K562 (cell line): Measurements from ENCODE around the gene SLC25A42. TPM values are rescaled to one million over a fixed set of nuclear protein-coding genes. Genes with fewer than 3 reads are reported as not detected.
A peak's percentile ranks its signal among the peaks of the same experiment; 100 is the strongest.

ENCODE experiments used
- CHD1 ChIP-seq: fragments of 200-600 bp; sonication (generic); IDR thresholded peaks from one replicate; pipeline ENCODE4 v1.6.1; 2012; ENCODE audit warnings: mild to moderate bottlenecking, moderate library complexity, low read length, inconsistent platforms
- KDM1A ChIP-seq, 2 experiments: fragments of 450-650 bp; IDR thresholded peaks; 2 replicates each; pipeline ENCODE4 v1.6.1; 2016; ENCODE audit warnings: mild to moderate bottlenecking in 2 of 2
- KLF1 ChIP-seq: fragments of 450-650 bp; IDR thresholded peaks from 2 replicates; pipeline ENCODE4 v1.6.1; 2016; ENCODE audit warnings: missing genetic modification characterization, missing compliant biosample characterization
- MXI1 ChIP-seq: IDR thresholded peaks from 2 replicates; pipeline ENCODE4 v1.6.1; 2011; ENCODE audit warnings: low read depth, mild to moderate bottlenecking, improper control_type of control experiment, low read length
- POLR2A ChIP-seq: fragments of 450-650 bp; conservative IDR thresholded peaks from 2 replicates; pipeline ENCODE4 v1.6.1; 2016
- SMAD1 ChIP-seq: fragments of 150-350 bp; IDR thresholded peaks from 2 replicates; pipeline ENCODE4 v1.6.1; 2014; ENCODE audit warnings: low read length, low read depth; ENCODE audit not compliant: partially characterized antibody
- ZNF140 ChIP-seq: fragments of 250-450 bp; sonication (Bioruptor Pico); IDR thresholded peaks from 2 replicates; pipeline ENCODE4 v1.8.0; 2021; ENCODE audit warnings: moderate library complexity, mild to moderate bottlenecking, inconsistent platforms
- ZNF316 ChIP-seq: fragments of 450-650 bp; IDR thresholded peaks from 2 replicates; pipeline ENCODE4 v1.6.1; 2016
- ZNF324 ChIP-seq: fragments of 250-450 bp; sonication (Bioruptor Pico); IDR thresholded peaks from 2 replicates; pipeline ENCODE4 v1.4.0; 2020; ENCODE audit warnings: mild to moderate bottlenecking
- ZNF444 ChIP-seq: fragments of 250-450 bp; sonication (Bioruptor Pico); IDR thresholded peaks from 2 replicates; pipeline ENCODE4 v1.4.0; 2020; ENCODE audit warnings: mild to moderate bottlenecking, moderate library complexity
- ZNF75A ChIP-seq: fragments of 450-650 bp; formaldehyde crosslinking; IDR thresholded peaks from 2 replicates; pipeline ENCODE4 v1.4.0; 2020; ENCODE audit warnings: mild to moderate bottlenecking
- ZNF830 ChIP-seq: fragments of 250-450 bp; sonication (Bioruptor Pico); IDR thresholded peaks from 2 replicates; pipeline ENCODE4 v1.5.0; 2021; ENCODE audit warnings: mild to moderate bottlenecking
- polyA plus RNA-seq, 8 experiments: library from polyadenylated mRNA; depleted of rRNA in 4 of 8; stranded (reverse) in 5 of 8; unstranded in 3 of 8; fragments of >200 nt; fragmentation: Nextera tagmentation in 2 of 8; fragmentation: Illumina TruSeq in 1 of 8; extraction: Ambion mirVana in 2 of 8; extraction: Trizol in 1 of 8; gene quantifications; 2 replicates each; pipeline versions ENCODE4 v1.2.1 to v1.2.3, GENCODE V29; 2011 to 2014; ENCODE audit warnings: inconsistent platforms in 1 of 8, missing spikeins in 1 of 8
- total RNA-seq, 7 experiments: library from RNA; depleted of rRNA in 6 of 7; stranded (reverse); fragments of >200 nt in 6 of 7; fragmentation: Illumina TruSeq in 2 of 7; extraction: Trizol in 2 of 7; gene quantifications; 2 replicates each; pipeline versions ENCODE4 v1.2.1 to v1.2.3, GENCODE V29; 2011 to 2021; ENCODE audit warnings: low replicate concordance in 1 of 7
- TF ChIP-seq, protein P1 (sequence below): IDR thresholded peaks from 2 replicates; pipeline ENCODE4 v1.6.1; 2011; ENCODE audit warnings: borderline replicate concordance, low read depth, mild to moderate bottlenecking, moderate library complexity, low read length; ENCODE audit not compliant: insufficient read depth, poor library complexity, severe bottlenecking
- TF ChIP-seq, protein P2 (sequence below), 2 experiments: fragments of 250-450 bp in 1 of 2; fragments of 450-650 bp in 1 of 2; sonication (Bioruptor Pico) in 1 of 2; IDR thresholded peaks; 2 replicates each; pipeline versions ENCODE4 v1.6.1 to v1.8.0; 2016 to 2021; ENCODE audit warnings: mild to moderate bottlenecking in 2 of 2, moderate library complexity in 2 of 2, missing compliant biosample characterization in 1 of 2, missing genetic modification characterization in 1 of 2
- TF ChIP-seq, protein P3 (sequence below): sonication (generic); formaldehyde crosslinking; IDR thresholded peaks from 2 replicates; pipeline ENCODE4 v1.8.0; 2022; ENCODE audit warnings: missing genetic modification reagents, mild to moderate bottlenecking, borderline replicate concordance

The SLC25A42 gene
- total and polyA plus RNA-seq, 9 of the 15 experiments (the other 6 are each of a cell fraction or from before 2014, with no cell fraction given), result 0.59 to 32.2 (median 14.1) TPM

DNA sequence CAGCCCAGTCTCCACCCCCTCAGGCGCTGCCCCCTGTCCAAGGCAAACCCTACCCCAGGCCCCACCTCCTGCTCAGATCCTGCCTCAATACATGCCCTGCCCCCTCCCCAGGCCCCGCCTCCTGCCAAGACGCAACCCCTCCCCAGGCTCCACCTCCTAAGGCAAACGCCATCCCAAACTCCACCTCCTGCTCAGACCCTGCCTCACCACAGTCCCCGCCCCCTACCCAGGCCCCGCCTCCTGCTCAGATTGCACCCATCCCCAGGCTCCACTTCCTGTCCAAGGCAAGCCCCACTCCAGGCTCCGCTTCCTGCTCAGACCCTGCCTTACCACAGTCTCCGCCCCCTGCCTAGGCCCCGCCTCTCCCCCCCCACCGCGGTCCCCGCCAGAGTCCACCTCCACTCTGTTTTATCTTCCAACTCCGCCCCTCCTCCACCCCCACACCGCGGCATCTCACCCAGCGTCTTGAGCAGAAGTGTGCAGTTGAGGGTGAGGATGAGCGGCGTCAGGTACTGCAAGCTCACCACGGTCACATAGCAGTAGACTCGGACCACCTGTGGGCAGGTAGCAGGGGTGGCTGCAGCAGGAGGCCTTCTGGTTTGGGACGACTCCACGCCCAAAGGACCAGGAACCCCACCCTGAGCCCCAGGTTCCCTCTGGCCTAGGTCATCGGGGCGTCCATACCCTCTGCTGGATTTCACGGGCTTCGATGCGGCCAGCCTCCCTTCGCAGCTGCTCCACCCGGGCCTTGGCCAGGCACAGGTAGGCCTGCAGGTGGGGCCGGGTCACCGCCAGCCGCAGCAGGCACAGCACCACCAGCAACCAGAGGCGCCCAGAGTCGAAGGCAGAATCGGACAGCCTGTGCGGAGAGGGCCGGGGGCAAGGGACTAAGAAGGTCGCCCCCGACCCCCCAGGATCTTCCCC, 56.8 kb downstream of the SLC25A42 start (continued):
- TF ChIP-seq, protein P1, sequence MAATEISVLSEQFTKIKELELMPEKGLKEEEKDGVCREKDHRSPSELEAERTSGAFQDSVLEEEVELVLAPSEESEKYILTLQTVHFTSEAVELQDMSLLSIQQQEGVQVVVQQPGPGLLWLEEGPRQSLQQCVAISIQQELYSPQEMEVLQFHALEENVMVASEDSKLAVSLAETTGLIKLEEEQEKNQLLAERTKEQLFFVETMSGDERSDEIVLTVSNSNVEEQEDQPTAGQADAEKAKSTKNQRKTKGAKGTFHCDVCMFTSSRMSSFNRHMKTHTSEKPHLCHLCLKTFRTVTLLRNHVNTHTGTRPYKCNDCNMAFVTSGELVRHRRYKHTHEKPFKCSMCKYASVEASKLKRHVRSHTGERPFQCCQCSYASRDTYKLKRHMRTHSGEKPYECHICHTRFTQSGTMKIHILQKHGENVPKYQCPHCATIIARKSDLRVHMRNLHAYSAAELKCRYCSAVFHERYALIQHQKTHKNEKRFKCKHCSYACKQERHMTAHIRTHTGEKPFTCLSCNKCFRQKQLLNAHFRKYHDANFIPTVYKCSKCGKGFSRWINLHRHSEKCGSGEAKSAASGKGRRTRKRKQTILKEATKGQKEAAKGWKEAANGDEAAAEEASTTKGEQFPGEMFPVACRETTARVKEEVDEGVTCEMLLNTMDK, result no peak
- TF ChIP-seq KLF1 (tag) (no peak), CHD1 (no peak), ZNF75A (CRISPR knock-in tag) (no peak), ZNF444 (no peak), ZNF830 (CRISPR knock-in tag) (no peak), ZNF140 (no peak), POLR2A (peak; percentile 56; the same call in 1 of the 2 replicates), ZNF324 (no peak), SMAD1 (no peak), ZNF316 (no peak), KDM1A (IDR thresholded peaks at IDR 0.05) (no peak), MXI1 (no peak)
- TF ChIP-seq, protein P2, sequence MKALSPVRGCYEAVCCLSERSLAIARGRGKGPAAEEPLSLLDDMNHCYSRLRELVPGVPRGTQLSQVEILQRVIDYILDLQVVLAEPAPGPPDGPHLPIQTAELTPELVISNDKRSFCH (CRISPR knock-in tag; IDR thresholded peaks at IDR 0.05), result no peak
- TF ChIP-seq, protein P2 (tag; IDR thresholded peaks at IDR 0.05), result no peak
- TF ChIP-seq, protein P3, sequence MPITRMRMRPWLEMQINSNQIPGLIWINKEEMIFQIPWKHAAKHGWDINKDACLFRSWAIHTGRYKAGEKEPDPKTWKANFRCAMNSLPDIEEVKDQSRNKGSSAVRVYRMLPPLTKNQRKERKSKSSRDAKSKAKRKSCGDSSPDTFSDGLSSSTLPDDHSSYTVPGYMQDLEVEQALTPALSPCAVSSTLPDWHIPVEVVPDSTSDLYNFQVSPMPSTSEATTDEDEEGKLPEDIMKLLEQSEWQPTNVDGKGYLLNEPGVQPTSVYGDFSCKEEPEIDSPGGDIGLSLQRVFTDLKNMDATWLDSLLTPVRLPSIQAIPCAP (CRISPR knock-in tag), result no peak
- TF ChIP-seq, all 486 proteins: peak for 50
